H1 (cell line): ENCODE data around the gene FARP2.

Experiments used
- EZH2 ChIP-seq: fragments of 200-600 bp; sonication (generic); IDR thresholded peaks from 2 replicates; pipeline ENCODE4 v1.7.1; 2012; ENCODE audit warnings: low read depth, mild to moderate bottlenecking, moderate library complexity, low read length, inconsistent platforms; ENCODE audit not compliant: severe bottlenecking
- TF ChIP-seq, protein P1 (sequence below), 3 experiments: IDR thresholded peaks; 1 replicate in 2 of 3; 2 replicates in 1 of 3; pipeline versions ENCODE4 v1.5.1 to v1.6.1; 2011; ENCODE audit warnings: low read length in 3 of 3, mild to moderate bottlenecking in 3 of 3, inconsistent platforms in 2 of 3, low read depth in 1 of 3, moderate library complexity in 1 of 3; ENCODE audit not compliant: insufficient read depth in 1 of 3; ENCODE audit errors: control extremely low read depth in 1 of 3

- TF ChIP-seq EZH2, result no peak
- TF ChIP-seq, protein P1, sequence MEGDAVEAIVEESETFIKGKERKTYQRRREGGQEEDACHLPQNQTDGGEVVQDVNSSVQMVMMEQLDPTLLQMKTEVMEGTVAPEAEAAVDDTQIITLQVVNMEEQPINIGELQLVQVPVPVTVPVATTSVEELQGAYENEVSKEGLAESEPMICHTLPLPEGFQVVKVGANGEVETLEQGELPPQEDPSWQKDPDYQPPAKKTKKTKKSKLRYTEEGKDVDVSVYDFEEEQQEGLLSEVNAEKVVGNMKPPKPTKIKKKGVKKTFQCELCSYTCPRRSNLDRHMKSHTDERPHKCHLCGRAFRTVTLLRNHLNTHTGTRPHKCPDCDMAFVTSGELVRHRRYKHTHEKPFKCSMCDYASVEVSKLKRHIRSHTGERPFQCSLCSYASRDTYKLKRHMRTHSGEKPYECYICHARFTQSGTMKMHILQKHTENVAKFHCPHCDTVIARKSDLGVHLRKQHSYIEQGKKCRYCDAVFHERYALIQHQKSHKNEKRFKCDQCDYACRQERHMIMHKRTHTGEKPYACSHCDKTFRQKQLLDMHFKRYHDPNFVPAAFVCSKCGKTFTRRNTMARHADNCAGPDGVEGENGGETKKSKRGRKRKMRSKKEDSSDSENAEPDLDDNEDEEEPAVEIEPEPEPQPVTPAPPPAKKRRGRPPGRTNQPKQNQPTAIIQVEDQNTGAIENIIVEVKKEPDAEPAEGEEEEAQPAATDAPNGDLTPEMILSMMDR (IDR thresholded peaks at IDR 0.05; ENCODE audit: control extremely low read depth in 1 of 3, insufficient read depth in 1 of 3, low read depth in 1 of 3, low read length in 3 of 3), result no peak
Observed at GRCh38 chr2:241519669-241520068, 163.6 kb downstream of the FARP2 start.
